GM12878 (cell line): ENCODE data around the gene GH1. TPM values are rescaled to one million over a fixed set of nuclear protein-coding genes. Genes with fewer than 3 reads are reported as not detected.

ENCODE experiments used
- ATAC-seq: fragments of 200-7000 bp; cut with Tn5 transposase; 3 replicates; pipeline ENCODE4 v1.9.1; 2020; ENCODE audit warnings: mild to moderate bottlenecking, moderate library complexity
- BruUV-seq: library from RNA; stranded (reverse); fragments of 400-500 nt; replicated peaks from 2 replicates; lab custom pipeline; 2021; lab: Mats Ljungman, UMichigan
- CTCF ChIA-PET: fragments of 300-600 bp; sonication (Branson Sonifier 250); formaldehyde crosslinking; extraction: SDS; loops from one replicate; lab custom pipeline; 2021; ENCODE audit warnings: inconsistent platforms; lab: Yijun Ruan, JAX
- POLR2A ChIA-PET: fragments of 350-600 bp; formaldehyde crosslinking; extraction: SDS; loops from one replicate; lab custom pipeline; 2021; ENCODE audit warnings: inconsistent platforms; lab: Charles Lee
- RAD21 ChIA-PET: fragments of 300-600 bp; sonication (Branson Sonifier 250); formaldehyde crosslinking; loops from one replicate; lab custom pipeline; 2023; ENCODE audit warnings: antibody characterized with exemption; ENCODE audit not compliant: unreplicated experiment; lab: Charles Lee
- SMC1A ChIA-PET: fragments of 300-600 bp; sonication (Branson Sonifier 250); formaldehyde crosslinking; loops from one replicate; lab custom pipeline; 2023; ENCODE audit not compliant: unreplicated experiment, uncharacterized antibody; lab: Charles Lee
- DNase-seq: peaks from one replicate; pipeline ENCODE4 v3.0.0-alpha.2; 2011; ENCODE audit warnings: low read depth, low spot score
- FAIRE-seq: peaks from 3 replicates; lab custom pipeline; 2011; peaks lifted over from hg19 to GRCh38; lab: Jason Lieb, UNC
- H2AFZ ChIP-seq: 2 replicates; pipeline ENCODE4 v1.6.0; 2011; ENCODE audit warnings: low read depth, low read length, control low read depth; ENCODE audit not compliant: control insufficient read depth
- H3K27ac ChIP-seq: 2 replicates; pipeline ENCODE4 v1.5.1; 2011; ENCODE audit warnings: control low read depth; ENCODE audit not compliant: control insufficient read depth, insufficient read depth
- H3K27me3 ChIP-seq, 2 experiments: replicated peaks in 1 of 2; 2 replicates each; pipeline versions ENCODE4 v1.6.0 to v1.6.1; 2011; ENCODE audit warnings: low read length in 1 of 2; ENCODE audit not compliant: control insufficient read depth in 2 of 2, insufficient read depth in 2 of 2
- H3K36me3 ChIP-seq, 2 experiments: 2 replicates each; pipeline ENCODE4 v1.5.1; 2011; ENCODE audit warnings: low read length in 1 of 2; ENCODE audit not compliant: control insufficient read depth in 2 of 2, insufficient read depth in 2 of 2
- H3K4me1 ChIP-seq: 2 replicates; pipeline ENCODE4 v1.6.1; 2011; ENCODE audit warnings: mild to moderate bottlenecking, low read length, moderate library complexity, mixed read lengths; ENCODE audit not compliant: control insufficient read depth, insufficient read depth
- H3K4me2 ChIP-seq: 2 replicates; pipeline ENCODE4 v1.6.0; 2011; ENCODE audit warnings: control low read depth; ENCODE audit not compliant: control insufficient read depth, insufficient read depth
- H3K4me3 ChIP-seq: fragments of 200-600 bp; sonication (generic); 2 replicates; pipeline ENCODE4 v1.5.1; 2016
- H3K79me2 ChIP-seq: 2 replicates; pipeline ENCODE4 v1.6.0; 2011; ENCODE audit warnings: low read length; ENCODE audit not compliant: control insufficient read depth, insufficient read depth
- H3K9ac ChIP-seq: 2 replicates; pipeline ENCODE4 v1.8.0; 2011; ENCODE audit warnings: low read length, control low read depth, mixed read lengths; ENCODE audit not compliant: control insufficient read depth, insufficient read depth
- H3K9me3 ChIP-seq: replicated peaks from 3 replicates; pipeline ENCODE4 v1.5.1; 2011; ENCODE audit warnings: mild to moderate bottlenecking, low read length; ENCODE audit not compliant: control insufficient read depth, insufficient read depth
- H4K20me1 ChIP-seq: 2 replicates; pipeline ENCODE4 v1.6.0; 2011; ENCODE audit not compliant: control insufficient read depth, insufficient read depth
- CBFB ChIP-seq: IDR thresholded peaks from 2 replicates; pipeline ENCODE4 v1.6.1; 2016; ENCODE audit warnings: antibody characterized with exemption, low read depth
- CHD2 ChIP-seq: IDR thresholded peaks from 2 replicates; pipeline ENCODE4 v1.6.1; 2011; ENCODE audit warnings: low read depth, low read length, improper control_type of control experiment, borderline replicate concordance
- E4F1 ChIP-seq: fragments of 450-650 bp; IDR thresholded peaks from 2 replicates; pipeline ENCODE4 v1.6.1; 2018; ENCODE audit warnings: borderline replicate concordance, mild to moderate bottlenecking; ENCODE audit not compliant: partially characterized antibody
- EED ChIP-seq: sonication (generic); IDR thresholded peaks from 2 replicates; pipeline ENCODE4 v1.6.1; 2016; ENCODE audit warnings: antibody characterized with exemption, low read depth
- FOXK2 ChIP-seq: fragments of 450-650 bp; IDR thresholded peaks from 2 replicates; pipeline ENCODE4 v1.6.1; 2017; ENCODE audit warnings: mild to moderate bottlenecking, moderate library complexity
- IRF4 ChIP-seq: IDR thresholded peaks from 2 replicates; pipeline ENCODE4 v1.6.1; 2011; ENCODE audit warnings: low read depth, low read length
- KAT2A ChIP-seq: conservative IDR thresholded peaks from 2 replicates; pipeline ENCODE4 v1.6.1; 2011; ENCODE audit warnings: low read depth, low read length; ENCODE audit not compliant: control insufficient read depth
- LARP7 ChIP-seq: fragments of 450-650 bp; IDR thresholded peaks from 2 replicates; pipeline ENCODE4 v1.6.1; 2017; ENCODE audit warnings: mild to moderate bottlenecking
- MEF2A ChIP-seq: IDR thresholded peaks from 2 replicates; pipeline ENCODE4 v1.6.1; 2011; ENCODE audit warnings: low read depth, mild to moderate bottlenecking, low read length, moderate library complexity; ENCODE audit not compliant: insufficient read depth
- PAX8 ChIP-seq: fragments of 450-650 bp; IDR thresholded peaks from 2 replicates; pipeline ENCODE4 v1.6.1; 2017; ENCODE audit warnings: mild to moderate bottlenecking, moderate library complexity
- RAD21 ChIP-seq: IDR thresholded peaks from 2 replicates; pipeline ENCODE4 v1.6.1; 2011; ENCODE audit warnings: mild to moderate bottlenecking, low read depth, low read length, moderate library complexity; ENCODE audit not compliant: insufficient read depth
- RAD51 ChIP-seq: fragments of 450-650 bp; IDR thresholded peaks from 2 replicates; pipeline ENCODE4 v1.6.1; 2016; ENCODE audit warnings: moderate library complexity, mild to moderate bottlenecking, inconsistent platforms
- TCF7 ChIP-seq: IDR thresholded peaks from 2 replicates; pipeline ENCODE4 v1.6.1; 2014; ENCODE audit warnings: antibody characterized with exemption, borderline replicate concordance
- USF1 ChIP-seq: IDR thresholded peaks from 2 replicates; pipeline ENCODE4 v1.6.1; 2011; ENCODE audit warnings: borderline replicate concordance, low read depth, mild to moderate bottlenecking, moderate library complexity, mixed read lengths, low read length; ENCODE audit not compliant: insufficient read depth; ENCODE audit errors: extremely low read length
- WGBS: methylation state at CpG from one replicate; pipeline ENCODE4 v1.1.6; 2016; ENCODE audit warnings: low lambda C conversion rate; ENCODE audit not compliant: insufficient replicate concordance, insufficient coverage; ENCODE audit errors: missing lambda C conversion rate; 5-methylcytosine and 5-hydroxymethylcytosine counted together
- in situ Hi-C: fragments of 300-500 bp; cut with MboI; formaldehyde crosslinking; loops from 9 replicates; pipeline ENCODE4 v1.14.3; 2018; ENCODE audit warnings: mixed read lengths
- intact Hi-C: fragments of 100-400 bp; cut with micrococcal nuclease; formaldehyde crosslinking; loops from one replicate; pipeline ENCODE4 v1.14.2; 2022; ENCODE audit not compliant: unreplicated experiment
- polyA plus RNA-seq, 11 experiments: library from polyadenylated mRNA; depleted of rRNA in 4 of 11; unstranded in 6 of 11; stranded (reverse) in 5 of 11; fragments of >200 nt; fragmentation: Nextera tagmentation in 4 of 11; fragmentation: Illumina TruSeq in 1 of 11; extraction: Ambion mirVana in 4 of 11; extraction: Trizol in 1 of 11; gene quantifications; 1 replicate in 1 of 11; 2 replicates in 10 of 11; pipeline versions ENCODE4 v1.2.1 to v1.2.3, GENCODE V29; 2011 to 2016; ENCODE audit warnings: inconsistent platforms in 2 of 11, missing spikeins in 2 of 11, low read depth in 1 of 11
- total RNA-seq, 4 experiments: library from RNA; depleted of rRNA in 3 of 4; stranded (reverse); fragments of >200 nt in 3 of 4; fragmentation: Illumina TruSeq in 1 of 4; extraction: Trizol in 1 of 4; gene quantifications; 2 replicates each; pipeline versions ENCODE4 v1.2.1 to v1.2.3, GENCODE V29; 2013 to 2021

The GH1 gene
- total and polyA plus RNA-seq, 10 of the 15 experiments (the other 5 are each of a cell fraction or from before 2014, with no cell fraction given), result 0.13 to 0.42 TPM; not detected in 8

- FAIRE-seq (no peak), ATAC-seq (no peak)
- Histone ChIP-seq H3K4me1 (peaks cover 2% of the 10 kb centered on the region; the same call in 1 of the 2 replicates), H3K4me3 (no peak overlapping the region), H3K4me2 (no peak overlapping the region), H3K27ac (no peak overlapping the region), H2AFZ (no peak overlapping the region), H3K79me2 (no peaks in the 10 kb centered on the region), H4K20me1 (no peaks in the 10 kb centered on the region), H3K27me3 (no peaks in the 10 kb centered on the region)
- SMC1A ChIA-PET, result interaction anchor here (1.1 to 1.3 kb wide), 2 partner anchors 13 to 20 kb away, joined by 3 to 4 read pairs; no protein-coding TSS in a partner anchor
- 75% methylated on average over 14 of the region's 14 CpGs for WGBS
- in situ Hi-C loops, result no loop called here
- BruUV-seq, result no TSS peak
- RAD21 ChIA-PET, result no interaction called here
- no peak for TF ChIP-seq RAD21
- no peak for TF ChIP-seq IRF4
- no peak for TF ChIP-seq MEF2A
- no peak for TF ChIP-seq CBFB
- no peak for TF ChIP-seq LARP7
- no peak for TF ChIP-seq FOXK2
- no peak for TF ChIP-seq RAD51
- TF ChIP-seq, all 136 proteins: peak for 0
- CTCF ChIA-PET, result interaction anchor here (1.1 to 1.4 kb wide), 3 partner anchors 10 to 21 kb away, joined by 3 to 5 read pairs (median 3); partner anchors contain the start of gene GH1
- intact Hi-C loops, result no loop called here
- POLR2A ChIA-PET, result interaction anchor here (0.6 kb wide), 1 partner anchor 13 kb away, joined by 5 read pairs; no protein-coding TSS in a partner anchor
- Histone ChIP-seq H3K9ac (no peak overlapping the region), H3K36me3 (no peaks in the 10 kb centered on the region), H3K9me3 (no peaks in the 10 kb centered on the region; the same call in 2 of the 3 replicates)
- DNase-seq, result no peak
Measured at GRCh38 chr17:63940584-63940983, 21.9 kb upstream of the GH1 start.

GRCh38 chr17:63939884-63940283 lies 21.2 kb upstream of the GH1 start:
- ChIA-PET CTCF (interaction anchor here (0.8 to 1.4 kb wide), 4 partner anchors 9 to 21 kb away, joined by 3 to 5 read pairs (median 3); partner anchors contain the start of gene GH1), RAD21 (no interaction called here), SMC1A (interaction anchor here (1.1 to 1.3 kb wide), 3 partner anchors 10 to 20 kb away, joined by 3 to 4 read pairs (median 4); no protein-coding TSS in a partner anchor), POLR2A (interaction anchor here (0.6 kb wide), 1 partner anchor 284 kb away, joined by 5 read pairs; no protein-coding TSS in a partner anchor)
- DNase-seq (no peak), FAIRE-seq (no peak), ATAC-seq (no peak)
- no peaks in the 10 kb centered on the region for H3K36me3 ChIP-seq
- no peak overlapping the region for H3K4me2 ChIP-seq
- H3K27me3 ChIP-seq, result no peaks in the 10 kb centered on the region
- H3K4me1 ChIP-seq, result no peaks in the 10 kb centered on the region
- WGBS, result 47% methylated on average over 5 of the region's 6 CpGs
- no TSS peak for BruUV-seq
- no peaks in the 10 kb centered on the region; the same call in 2 of the 3 replicates for H3K9me3 ChIP-seq
- H3K27ac ChIP-seq, result no peak overlapping the region
- no peak overlapping the region for H2AFZ ChIP-seq
- no peaks in the 10 kb centered on the region for H4K20me1 ChIP-seq
- H3K4me3 ChIP-seq, result no peak overlapping the region
- intact Hi-C loops, result no loop called here
- in situ Hi-C loops, result no loop called here
- H3K79me2 ChIP-seq, result no peaks in the 10 kb centered on the region
- H3K9ac ChIP-seq, result no peak overlapping the region
- TF ChIP-seq PAX8 (no peak), USF1 (no peak), KAT2A (no peak), FOXK2 (no peak), E4F1 (no peak), CHD2 (no peak), TCF7 (no peak), EED (no peak)
